Measurements from ENCODE around the gene HAL.

DNA sequence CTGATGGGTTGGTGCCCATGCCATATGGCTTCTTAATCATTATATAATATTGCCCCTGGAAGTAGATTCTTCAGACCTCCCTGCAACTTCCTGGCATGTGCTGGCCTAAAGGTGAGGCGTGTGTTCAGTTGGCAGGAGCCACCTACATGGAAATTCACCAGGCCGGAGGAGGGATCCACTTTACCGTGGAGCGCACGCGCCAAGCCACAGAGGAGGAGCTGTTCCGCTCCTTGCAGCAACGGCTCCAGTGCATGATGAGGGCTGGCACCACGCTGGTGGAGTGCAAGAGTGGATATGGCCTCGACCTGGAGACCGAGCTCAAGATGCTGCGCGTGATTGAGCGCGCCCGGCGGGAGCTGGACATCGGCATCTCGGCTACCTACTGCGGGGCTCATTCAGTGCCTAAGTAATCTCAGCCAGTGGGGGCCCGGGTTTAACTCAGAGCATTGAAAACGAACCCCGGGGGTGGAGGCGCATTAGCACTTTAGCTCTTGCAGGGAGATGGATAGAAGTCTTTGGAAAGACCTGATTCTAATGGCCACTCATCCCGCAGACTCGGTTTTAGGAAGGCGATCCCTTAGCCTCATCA is 39.5 kb downstream of the HAL start:
- TF ChIP-seq, protein P1, sequence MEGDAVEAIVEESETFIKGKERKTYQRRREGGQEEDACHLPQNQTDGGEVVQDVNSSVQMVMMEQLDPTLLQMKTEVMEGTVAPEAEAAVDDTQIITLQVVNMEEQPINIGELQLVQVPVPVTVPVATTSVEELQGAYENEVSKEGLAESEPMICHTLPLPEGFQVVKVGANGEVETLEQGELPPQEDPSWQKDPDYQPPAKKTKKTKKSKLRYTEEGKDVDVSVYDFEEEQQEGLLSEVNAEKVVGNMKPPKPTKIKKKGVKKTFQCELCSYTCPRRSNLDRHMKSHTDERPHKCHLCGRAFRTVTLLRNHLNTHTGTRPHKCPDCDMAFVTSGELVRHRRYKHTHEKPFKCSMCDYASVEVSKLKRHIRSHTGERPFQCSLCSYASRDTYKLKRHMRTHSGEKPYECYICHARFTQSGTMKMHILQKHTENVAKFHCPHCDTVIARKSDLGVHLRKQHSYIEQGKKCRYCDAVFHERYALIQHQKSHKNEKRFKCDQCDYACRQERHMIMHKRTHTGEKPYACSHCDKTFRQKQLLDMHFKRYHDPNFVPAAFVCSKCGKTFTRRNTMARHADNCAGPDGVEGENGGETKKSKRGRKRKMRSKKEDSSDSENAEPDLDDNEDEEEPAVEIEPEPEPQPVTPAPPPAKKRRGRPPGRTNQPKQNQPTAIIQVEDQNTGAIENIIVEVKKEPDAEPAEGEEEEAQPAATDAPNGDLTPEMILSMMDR (IDR thresholded peaks at IDR 0.05), result no peak
- TF ChIP-seq POLR2A (IDR thresholded peaks at IDR 0.05; ENCODE audit: low read length), result no peak
- TF ChIP-seq, protein P2, sequence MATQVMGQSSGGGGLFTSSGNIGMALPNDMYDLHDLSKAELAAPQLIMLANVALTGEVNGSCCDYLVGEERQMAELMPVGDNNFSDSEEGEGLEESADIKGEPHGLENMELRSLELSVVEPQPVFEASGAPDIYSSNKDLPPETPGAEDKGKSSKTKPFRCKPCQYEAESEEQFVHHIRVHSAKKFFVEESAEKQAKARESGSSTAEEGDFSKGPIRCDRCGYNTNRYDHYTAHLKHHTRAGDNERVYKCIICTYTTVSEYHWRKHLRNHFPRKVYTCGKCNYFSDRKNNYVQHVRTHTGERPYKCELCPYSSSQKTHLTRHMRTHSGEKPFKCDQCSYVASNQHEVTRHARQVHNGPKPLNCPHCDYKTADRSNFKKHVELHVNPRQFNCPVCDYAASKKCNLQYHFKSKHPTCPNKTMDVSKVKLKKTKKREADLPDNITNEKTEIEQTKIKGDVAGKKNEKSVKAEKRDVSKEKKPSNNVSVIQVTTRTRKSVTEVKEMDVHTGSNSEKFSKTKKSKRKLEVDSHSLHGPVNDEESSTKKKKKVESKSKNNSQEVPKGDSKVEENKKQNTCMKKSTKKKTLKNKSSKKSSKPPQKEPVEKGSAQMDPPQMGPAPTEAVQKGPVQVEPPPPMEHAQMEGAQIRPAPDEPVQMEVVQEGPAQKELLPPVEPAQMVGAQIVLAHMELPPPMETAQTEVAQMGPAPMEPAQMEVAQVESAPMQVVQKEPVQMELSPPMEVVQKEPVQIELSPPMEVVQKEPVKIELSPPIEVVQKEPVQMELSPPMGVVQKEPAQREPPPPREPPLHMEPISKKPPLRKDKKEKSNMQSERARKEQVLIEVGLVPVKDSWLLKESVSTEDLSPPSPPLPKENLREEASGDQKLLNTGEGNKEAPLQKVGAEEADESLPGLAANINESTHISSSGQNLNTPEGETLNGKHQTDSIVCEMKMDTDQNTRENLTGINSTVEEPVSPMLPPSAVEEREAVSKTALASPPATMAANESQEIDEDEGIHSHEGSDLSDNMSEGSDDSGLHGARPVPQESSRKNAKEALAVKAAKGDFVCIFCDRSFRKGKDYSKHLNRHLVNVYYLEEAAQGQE (IDR thresholded peaks at IDR 0.05), result no peak
- no peak for TF ChIP-seq MAFK (IDR thresholded peaks at IDR 0.05; ENCODE audit: partially characterized antibody)
- no peak for TF ChIP-seq TFCP2L1 (CRISPR knock-in tag; IDR thresholded peaks at IDR 0.05)
- TF ChIP-seq CHD2 (IDR thresholded peaks at IDR 0.05; ENCODE audit: low read length, partially characterized antibody), result no peak
- no peak for TF ChIP-seq RAD21 (conservative IDR thresholded peaks at IDR 0.05 in 1 of 2, IDR thresholded peaks at IDR 0.05 in 1 of 2)

Measured in A549 (cell line).